HG02884 (cell line): Measurements from ENCODE around the gene BMPR1B.

ENCODE experiments used
- ATAC-seq: cut with Tn5 transposase; IDR thresholded peaks from one replicate; pipeline ENCODE4 v1.9.1; 2021; ENCODE audit warnings: mild to moderate bottlenecking, moderate library complexity; ENCODE audit not compliant: unreplicated experiment

Gene BMPR1B

DNA sequence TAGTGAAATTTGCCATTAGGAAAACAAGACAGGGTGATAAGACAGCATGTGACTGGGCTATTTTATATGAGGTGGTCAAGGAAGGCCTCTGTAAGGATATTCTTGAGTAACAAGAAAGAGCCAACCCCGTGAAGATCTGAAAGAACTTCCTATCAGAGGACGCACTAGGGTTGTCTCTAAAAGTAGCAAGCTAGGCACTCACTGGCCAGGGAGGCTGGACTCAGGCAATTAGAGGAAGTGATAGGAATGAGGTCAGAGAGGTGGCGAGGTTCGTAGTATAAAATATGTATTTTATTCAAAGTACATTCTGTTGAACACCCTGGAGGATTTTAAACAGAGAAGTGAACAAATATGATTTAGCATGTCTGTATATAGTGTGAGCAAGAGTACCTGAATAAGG lies 4.6 kb downstream of the BMPR1B start:
- ATAC-seq, result no peak

DNA sequence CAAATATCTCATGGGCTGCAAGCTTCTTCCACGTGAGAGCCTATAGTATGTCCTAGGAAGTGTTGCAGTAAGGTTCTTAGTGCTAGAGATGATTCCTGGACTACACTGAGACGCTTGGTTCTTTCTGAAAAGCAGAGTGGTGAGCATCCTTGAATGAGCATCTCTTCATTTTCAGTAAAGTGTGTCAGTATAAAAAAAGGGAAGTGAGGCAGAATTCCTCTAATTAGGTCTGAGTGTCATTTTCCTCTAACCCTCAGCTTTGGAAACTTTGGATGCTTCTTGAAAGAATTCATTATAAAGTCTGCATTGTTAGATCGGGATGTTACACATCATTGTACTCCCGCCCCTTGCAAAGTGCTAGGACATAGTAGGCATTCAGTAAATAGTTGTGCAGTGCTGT lies 5.2 kb downstream of the BMPR1B start:
- ATAC-seq, result no peak

DNA sequence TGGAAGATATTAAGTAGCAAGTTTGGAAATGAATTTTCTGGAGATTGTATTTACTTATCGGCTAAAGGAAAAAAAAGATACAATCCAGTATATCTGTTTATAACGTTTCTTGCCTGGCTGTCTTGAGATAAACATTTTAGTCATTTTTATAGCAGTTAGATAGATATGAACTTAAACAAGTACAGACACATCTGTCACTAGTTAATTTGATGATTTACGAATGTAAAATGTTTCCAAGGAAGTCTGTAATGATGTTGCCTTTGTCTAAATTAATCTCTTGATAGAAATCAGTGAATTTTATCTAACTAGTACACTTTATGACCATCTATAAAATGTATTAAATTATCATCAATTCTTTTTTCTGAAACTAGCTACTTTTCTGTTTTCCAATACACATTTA lies 5.7 kb downstream of the BMPR1B start:
- ATAC-seq, result no peak

DNA sequence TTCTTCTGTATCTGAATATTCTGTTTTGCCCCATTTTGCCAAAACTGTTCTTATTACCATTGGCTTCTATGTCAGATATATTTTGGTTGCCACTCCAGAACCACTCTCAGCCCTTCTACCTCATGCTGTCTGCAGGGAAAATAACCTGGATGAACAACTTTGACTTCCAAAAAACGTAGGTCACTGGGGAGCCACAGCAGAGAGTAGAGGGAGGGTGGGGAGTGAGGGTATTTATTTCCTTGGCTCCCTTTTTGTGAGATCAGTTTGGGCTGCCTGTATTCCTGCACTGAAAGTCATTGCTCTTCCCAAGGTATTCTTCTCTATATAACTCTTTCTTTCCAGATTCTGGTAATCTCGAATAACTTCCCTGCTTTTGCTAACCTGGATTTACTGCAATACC lies 6.3 kb downstream of the BMPR1B start:
- ATAC-seq, result no peak

DNA sequence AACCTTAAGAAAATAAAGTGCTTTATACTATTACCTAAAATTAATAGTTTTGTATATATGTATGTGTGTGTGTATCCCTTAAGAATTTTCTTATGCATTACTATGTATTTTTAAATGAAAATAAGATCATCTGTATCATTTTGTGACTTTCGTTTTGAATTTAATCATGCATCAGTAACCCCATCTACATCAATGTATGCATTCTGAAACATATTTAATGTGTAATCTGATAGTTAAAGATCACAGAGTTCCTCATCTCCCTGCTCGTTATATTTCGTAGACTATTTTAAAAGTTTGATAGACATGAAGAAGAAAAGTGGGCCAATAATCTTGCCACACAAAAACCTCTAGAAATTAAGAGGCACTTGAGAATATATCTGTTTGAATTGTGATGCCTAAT lies 7.4 kb downstream of the BMPR1B start:
- no peak for ATAC-seq

DNA sequence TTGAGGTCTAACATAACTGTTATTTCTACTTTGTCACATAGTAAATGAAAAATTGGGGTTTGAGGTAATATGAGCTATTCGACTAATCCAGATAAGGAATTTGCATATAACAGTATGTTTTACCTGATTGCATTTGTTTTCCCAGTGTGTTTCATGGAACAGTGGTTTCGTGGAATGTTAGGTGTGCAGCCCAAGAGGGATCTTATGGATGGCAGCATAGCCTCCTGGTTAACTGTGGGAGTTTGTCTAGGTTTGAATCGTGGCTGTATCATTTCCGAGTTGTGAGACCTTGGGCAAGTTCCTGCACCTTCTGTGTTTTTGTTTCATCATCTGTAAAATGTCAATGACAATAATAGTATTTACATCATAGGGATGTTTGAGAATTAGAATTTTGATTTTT lies 7.9 kb downstream of the BMPR1B start:
- no peak for ATAC-seq

DNA sequence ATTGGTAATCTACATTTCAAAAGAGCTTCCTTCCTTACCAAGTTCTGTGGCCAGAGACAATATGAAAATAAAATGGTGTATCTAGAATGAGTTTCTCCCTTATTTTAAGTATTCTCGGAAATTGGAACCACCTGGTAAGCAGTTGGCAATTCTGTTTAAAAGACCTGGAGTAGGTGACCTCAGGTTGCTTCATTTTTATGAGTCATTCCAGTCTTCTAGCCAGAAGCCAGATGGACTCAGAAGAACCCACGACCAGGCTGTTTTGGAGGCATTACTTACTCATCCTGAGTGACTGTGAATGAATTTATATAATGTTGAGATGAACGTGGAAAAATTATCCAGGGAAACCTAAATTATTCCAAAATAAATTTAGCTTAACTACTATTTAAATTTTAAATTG lies 9.1 kb downstream of the BMPR1B start:
- ATAC-seq, result no peak

DNA sequence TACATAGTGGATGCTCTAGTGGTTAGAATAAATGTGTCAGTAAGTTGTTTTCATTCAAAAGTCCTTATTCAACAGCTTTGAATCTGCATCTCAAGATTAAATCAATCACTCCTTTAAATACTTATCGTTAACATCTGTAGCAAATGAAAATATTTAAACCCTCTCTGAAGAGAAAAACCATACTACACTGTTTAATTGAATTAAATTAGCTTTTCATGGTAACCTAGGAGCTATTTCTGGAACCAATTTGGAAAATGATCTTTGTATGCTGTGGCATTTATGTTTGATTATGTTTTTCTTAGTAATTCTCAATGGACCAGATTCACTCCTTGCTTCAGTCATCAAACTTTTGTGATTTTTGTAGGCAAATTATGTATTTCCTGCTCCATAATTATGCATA lies 9.7 kb downstream of the BMPR1B start:
- ATAC-seq, result no peak

DNA sequence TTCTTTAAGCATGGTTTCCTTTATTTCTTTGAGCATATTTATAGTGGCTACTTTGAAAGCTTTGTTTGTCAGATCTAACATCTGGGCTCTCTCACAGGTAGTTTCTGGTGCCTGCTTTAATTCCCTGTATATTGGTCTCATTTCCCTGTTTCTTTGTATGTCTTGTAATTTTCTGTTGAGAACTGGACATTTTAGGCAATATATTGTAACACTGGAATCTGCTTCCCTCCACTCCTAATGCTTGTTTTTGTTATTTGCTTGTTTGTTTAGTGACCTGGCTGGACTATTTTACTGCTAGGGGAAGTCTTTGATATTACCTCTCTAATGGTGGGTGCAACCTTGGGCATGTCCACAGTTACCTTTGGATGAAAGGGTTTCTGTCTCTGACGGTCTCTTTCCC lies 25.0 kb downstream of the BMPR1B start:
- no peak for ATAC-seq

DNA sequence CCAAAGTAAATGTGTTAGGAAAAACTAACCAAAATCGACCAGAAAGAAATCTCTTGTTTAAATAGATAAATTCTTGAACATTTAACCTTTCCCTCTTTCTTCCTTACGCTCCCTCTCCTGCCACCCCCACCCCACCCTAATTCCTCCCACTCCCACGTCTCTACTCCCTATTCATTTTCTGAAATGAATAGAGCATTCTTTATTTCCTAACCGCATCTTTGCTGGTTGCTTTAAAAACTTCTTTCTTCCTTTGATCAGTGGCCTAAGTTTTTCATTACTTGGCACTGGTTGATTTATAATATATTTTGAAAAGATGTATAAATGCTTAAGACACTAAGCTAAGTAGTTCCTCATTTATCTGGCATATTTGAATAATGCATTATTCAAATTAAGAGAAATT lies 33.9 kb downstream of the BMPR1B start:
- ATAC-seq, result no peak

DNA sequence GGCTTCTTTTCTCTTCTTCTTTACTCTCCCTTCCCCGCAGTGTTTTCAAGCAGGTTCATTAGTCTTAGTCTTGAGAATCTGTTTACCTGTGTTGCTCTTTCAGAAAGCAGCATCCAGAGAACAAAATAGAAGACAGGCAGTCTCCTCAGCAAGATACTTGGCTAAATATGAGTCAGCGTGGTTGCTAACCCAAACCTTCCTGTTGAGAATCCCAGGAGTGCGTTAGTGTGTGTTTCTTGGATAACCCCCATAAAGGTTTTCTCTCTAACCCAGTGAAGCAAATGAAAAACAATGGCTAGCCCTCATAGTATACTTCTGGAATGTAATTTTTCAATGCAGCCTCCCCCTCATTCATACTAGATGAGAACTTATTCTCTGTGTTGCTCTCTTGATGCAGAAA lies 41.1 kb downstream of the BMPR1B start:
- no peak for ATAC-seq

DNA sequence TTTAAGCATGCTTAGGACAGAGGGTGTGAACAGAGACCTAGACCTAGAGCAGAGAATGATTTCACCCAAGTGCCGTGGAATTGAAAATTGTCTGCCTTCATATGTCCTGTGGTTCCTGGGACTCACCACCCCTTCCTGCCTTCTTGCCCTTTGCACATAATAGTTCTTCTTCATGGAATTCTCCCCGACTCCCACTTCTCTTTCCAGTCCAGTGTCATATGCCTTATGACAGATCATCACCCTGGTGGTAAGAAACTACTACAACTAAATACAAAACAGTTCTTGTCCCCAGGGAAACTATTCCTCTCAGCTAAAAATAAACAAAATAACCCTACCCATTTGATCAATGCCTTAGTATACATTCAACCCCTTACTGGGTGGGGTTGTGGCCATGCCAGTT lies 43.3 kb downstream of the BMPR1B start:
- no peak for ATAC-seq

DNA sequence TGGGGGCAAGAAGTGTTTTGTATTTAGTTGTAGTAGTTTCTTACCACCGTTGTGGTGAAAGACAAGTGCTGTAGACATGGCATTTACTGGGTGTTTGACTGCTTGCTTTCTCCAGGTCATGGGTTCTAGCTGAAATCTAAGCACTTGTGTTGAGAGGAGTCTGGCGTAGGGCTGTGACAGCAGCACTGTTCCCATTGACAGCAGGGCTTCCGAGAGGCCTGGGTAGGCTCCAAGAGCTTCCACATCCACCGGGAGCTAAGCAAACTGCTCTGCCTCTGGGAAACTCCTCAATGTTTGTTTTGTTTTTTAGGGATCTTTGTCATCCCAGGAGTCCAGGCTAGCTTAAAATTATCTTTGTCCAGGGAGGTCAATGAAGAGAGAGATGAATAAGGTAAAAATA lies 44.3 kb downstream of the BMPR1B start:
- no peak for ATAC-seq

DNA sequence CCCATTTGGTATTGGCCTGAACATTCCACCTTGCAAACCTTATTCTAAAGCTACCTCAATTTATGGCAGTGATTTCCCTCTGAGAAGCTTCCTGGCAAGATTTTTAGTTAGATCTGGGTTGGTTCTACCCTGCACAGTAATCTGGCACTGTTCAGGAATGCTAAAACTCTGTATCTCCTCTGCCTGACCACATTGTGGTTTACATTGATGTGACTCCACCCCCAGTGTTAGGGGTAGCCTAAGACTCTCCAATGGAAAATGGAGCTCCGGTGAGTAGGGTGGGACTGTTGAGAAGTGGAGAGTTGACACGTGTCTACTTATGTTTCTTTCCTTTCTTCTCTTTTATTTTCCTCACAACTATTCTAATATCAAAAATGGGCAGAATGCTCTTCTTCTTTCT lies 45.4 kb downstream of the BMPR1B start:
- no peak for ATAC-seq

DNA sequence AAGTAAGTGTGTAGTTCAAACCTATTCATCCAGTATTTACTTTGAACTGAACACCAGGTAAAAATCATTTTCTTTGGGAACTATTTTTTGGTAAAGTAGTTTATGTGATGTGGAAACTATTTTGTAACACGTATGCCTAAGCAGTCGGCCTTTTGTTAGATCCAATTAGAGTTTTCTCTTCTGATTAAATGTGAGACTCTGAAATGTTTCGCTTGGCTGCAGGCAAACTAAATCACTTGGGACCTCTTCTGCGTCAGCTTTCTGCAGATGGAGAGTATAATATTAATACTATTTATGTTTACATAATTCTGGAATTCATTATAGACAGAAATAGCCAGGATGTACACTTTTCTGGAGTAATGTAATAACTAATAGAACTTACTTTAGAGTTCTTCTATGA lies 46.9 kb downstream of the BMPR1B start:
- ATAC-seq, result no peak

DNA sequence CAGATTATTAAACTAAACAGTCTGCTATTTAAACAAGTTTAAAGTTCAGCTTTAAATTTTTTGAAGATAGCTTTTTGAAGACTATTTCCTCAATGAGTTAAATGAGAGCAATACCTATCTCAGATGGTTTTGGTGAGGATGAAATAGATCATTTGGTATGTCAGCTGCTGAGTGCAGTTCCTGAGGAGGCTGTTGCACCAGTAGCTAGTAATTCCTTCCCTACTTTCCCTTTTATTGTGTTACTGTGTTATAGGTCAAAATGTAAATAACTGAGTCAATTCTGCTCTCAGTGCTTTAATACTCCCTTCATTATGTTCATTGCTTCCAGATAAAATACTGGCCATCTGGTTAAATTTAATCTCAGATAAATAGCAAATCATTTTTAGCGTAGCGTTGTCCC lies 48.6 kb downstream of the BMPR1B start:
- no peak for ATAC-seq

DNA sequence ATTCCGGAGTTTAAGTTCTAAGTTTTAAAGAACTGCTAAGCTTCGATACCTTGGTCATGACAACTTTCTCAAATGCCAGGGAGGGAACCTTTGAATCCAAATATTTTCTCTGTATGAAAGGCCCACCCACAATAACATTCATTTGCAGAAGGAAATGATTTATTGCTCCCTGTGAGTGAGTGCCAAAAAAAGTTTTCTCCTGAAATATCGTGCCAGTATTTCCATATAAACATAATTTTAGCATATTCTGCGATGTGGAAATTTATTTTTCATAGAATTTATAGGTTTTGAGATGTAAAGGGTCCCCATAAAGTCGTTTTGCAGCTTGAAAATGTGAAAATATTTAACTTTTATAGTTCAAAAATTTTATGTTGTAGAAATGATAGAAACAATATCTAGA lies 53.9 kb downstream of the BMPR1B start:
- ATAC-seq, result no peak

DNA sequence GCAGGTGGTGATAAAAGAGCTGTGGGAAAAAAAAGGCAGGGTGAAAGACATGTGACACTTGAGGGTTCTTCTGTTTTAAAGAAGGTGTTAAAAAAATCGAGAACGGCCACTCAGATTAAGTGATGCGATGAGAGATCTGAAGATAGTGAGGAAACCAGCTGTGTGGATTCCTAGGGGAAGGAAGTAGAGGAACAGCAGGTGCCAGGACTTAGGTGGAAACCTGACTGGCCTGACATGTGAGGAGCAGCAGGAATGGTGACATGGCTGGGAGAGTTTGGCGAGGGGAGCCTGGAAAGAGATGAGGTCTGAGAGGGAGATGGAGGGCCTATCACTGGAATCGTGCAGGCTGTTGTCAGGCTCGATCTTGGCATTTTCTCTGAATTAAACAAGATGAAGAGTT lies 55.5 kb downstream of the BMPR1B start:
- ATAC-seq, result no peak

DNA sequence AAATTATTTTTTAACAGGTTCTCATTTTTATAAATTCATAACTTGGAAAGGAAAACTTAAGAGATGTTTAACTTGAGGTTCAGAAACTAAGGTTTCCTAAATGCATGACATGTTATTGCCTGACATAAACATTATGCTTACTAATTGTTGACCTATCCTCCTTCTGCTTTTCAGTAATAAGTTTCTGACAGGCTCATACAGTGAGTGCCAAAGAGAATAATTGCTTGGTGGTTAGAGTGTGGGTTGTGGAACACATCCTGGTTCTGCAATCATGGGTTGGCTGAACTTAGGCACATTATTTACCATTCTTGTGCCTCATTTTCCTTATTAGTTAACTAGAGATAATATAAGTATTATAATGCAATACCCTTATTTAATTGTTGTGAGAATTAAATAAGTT lies 56.5 kb downstream of the BMPR1B start:
- ATAC-seq, result no peak

DNA sequence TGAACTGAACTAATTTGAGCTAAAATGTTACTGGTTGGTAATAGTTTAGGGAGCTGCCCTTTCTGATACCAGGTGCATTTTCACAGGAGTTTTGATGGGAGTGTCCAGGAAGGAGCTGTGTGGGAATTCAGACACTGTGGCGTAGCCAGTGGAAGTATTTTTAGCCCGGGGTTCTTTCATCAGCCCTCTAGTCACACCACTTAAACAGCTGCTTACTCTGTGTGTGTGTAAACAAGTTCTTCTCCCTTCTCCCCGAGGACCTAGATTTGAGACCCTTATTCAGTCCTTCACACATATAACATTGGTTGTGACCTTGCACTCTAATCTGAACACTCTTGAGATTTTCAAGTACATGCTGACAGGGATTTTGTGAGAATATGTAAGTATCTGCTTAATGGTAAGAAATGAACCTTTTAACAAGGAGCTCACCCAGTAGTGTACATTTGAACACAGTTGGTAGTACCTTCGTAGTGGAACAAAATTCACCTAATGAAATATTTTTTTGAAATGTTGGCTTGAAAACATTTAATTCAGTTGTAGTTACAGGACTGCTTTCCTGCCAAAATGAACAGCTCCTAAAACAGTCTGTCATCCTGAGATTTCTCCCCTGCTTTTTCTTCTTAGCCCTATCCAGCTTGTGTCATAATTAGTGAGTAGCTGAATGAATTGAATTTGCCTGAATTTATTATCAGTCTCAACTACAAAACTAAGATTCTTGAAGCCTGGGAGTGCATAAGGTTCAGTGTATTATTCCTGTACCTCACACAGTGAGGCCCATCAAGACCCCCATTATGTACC lies 61.8 kb downstream of the BMPR1B start:
- no peak for ATAC-seq

DNA sequence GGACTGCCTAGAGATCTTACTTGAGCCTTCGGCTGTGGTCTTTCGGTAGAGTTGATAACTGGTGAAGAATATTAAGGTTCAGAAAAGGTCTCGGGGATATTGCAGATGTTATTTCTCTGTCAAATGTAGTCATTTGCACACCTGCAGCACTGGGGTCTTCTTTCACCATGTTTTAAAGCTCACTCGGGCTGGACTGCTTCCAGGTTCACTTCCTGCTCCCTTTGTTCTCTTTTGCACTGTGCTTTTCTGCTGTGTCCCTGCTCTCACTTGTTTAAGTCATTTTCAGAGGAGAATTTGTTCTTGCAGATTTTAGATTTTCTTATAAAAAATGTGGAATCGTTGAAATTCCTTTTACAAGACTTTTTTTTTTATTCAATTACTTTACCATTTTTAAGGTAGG lies 68.5 kb downstream of the BMPR1B start:
- no peak for ATAC-seq

DNA sequence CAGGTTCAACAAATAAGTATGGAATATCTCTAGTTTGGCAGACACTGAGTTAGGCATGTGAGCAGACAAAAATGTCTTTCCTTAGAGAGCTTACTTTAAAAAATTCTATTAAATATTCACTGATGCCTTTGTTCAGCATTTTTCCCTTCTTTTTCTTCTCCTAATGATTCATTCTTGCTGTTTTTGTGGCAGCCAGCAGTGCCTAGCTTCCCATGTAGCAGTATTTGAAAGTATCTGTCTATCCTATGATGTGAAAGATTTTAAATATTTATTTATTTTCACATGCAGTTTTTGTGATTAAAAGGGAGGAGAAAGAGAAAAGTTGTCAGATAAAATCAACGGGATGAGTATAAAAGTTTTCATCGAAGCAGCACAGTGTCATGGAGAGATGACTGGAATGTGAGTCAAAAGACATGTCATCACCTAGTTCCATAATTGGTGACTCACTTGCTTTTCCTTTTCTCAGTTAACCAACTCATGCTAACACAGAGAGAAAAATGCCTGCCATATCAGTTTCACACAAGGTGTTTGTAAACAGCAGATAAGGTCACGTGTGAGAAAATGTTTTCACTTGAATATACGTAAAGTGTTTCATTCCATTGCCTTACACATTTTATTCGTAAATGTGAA lies 69.8 kb downstream of the BMPR1B start:
- no peak for ATAC-seq

DNA sequence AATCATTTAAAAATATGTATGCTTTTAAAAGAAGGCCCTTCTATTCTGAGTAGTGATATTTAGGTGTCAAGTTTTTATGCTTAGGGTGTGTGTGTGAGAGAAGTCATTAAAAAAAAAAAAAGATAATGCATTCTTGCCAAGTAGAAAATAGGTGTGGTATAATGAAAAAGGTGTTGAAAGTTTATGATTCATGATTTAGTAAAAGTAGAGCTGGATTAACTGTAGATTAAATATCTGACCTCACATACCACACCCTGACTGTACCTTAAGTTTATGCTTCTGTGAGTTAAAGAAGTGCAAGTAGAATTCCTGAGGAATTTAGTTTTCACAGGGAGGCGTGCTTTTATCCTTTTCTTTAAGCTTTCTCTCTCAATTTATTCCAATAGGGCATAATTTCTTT lies 71.1 kb downstream of the BMPR1B start:
- ATAC-seq, result no peak
